Lower leg skin (tissue), 4 donors: ENCODE data around the gene KANK4. TPM values are rescaled to one million over a fixed set of nuclear protein-coding genes. Genes with fewer than 3 reads are reported as not detected.

Experiments used
- DNase-seq, 2 donors: peaks; one replicate each; pipeline ENCODE4 v3.0.0-alpha.2; 2019; ENCODE audit warnings: low spot score in 2 of 2
- H3K4me3 ChIP-seq: fragments of 200-600 bp; sonication (generic); 2 replicates; pipeline ENCODE4 v1.5.1; 2017; ENCODE audit warnings: mild to moderate bottlenecking, low read depth; ENCODE audit not compliant: poor library complexity, severe bottlenecking
- CTCF ChIP-seq, 3 donors: fragments of 450-650 bp; IDR thresholded peaks; one replicate each; pipeline ENCODE4 v1.5.1; 2016; ENCODE audit warnings: antibody characterized with exemption in 3 of 3, mild to moderate bottlenecking in 3 of 3, moderate library complexity in 2 of 3
- POLR2A ChIP-seq, 2 donors: fragments of 450-650 bp; IDR thresholded peaks; one replicate each; pipeline ENCODE4 v1.6.1; 2016 to 2017; ENCODE audit warnings: antibody characterized with exemption in 2 of 2, mild to moderate bottlenecking in 1 of 2, moderate library complexity in 1 of 2
- WGBS, 2 donors: methylation state at CpG; one replicate each; pipeline ENCODE4 v1.1.5; 2018; 5-methylcytosine and 5-hydroxymethylcytosine counted together
- intact Hi-C: fragments of 100-400 bp; cut with DNase I; formaldehyde crosslinking; loops from one replicate; pipeline ENCODE4 v1.15.0; 2023; ENCODE audit warnings: low total_unique reads
- total RNA-seq, 4 donors: library from RNA; depleted of rRNA; stranded (reverse); fragments of >200 nt; gene quantifications; one replicate each; pipeline ENCODE4 v1.1.0, GENCODE V29; 2016

Gene KANK4
- total RNA-seq, 4 donors from 2014 or later, result 0.21 to 1.5 (median 0.72) TPM

- intact Hi-C loops, result no loop called here
- no peak for DNase-seq
Measured at GRCh38 chr1:62218604-62219003, 100.6 kb downstream of the KANK4 start.

GRCh38 chr1:62213075-62213914 is 105.9 kb downstream of the KANK4 start:
- intact Hi-C loops, result no loop called here

More at GRCh38 chr1:62218604-62219003, 100.6 kb downstream of the KANK4 start:
- no peak overlapping the region for H3K4me3 ChIP-seq
- TF ChIP-seq POLR2A (IDR thresholded peaks at IDR 0.05), result no peak
- TF ChIP-seq CTCF (IDR thresholded peaks at IDR 0.05), result no peak
- 66 to 84% methylated on average over 2 of the region's 2 CpGs for WGBS, 2 donors

GRCh38 chr1:62212411-62212810 is 106.8 kb downstream of the KANK4 start:
- intact Hi-C loops, result no loop called here
- TF ChIP-seq POLR2A (IDR thresholded peaks at IDR 0.05) (no peak), CTCF (IDR thresholded peaks at IDR 0.05) (no peak)
- 91 to 94% methylated on average over 6 of the region's 6 CpGs for WGBS, 2 donors
- DNase-seq, result no peak
- H3K4me3 ChIP-seq, result no peak overlapping the region

More at GRCh38 chr1:62213075-62213914, 105.9 kb downstream of the KANK4 start:
- DNase-seq, result no peak
- H3K4me3 ChIP-seq, result no peak overlapping the region
- TF ChIP-seq CTCF (IDR thresholded peaks at IDR 0.05) (no peak), POLR2A (IDR thresholded peaks at IDR 0.05) (no peak)
- WGBS, 2 donors, result 84 to 86% methylated on average over 6 of the region's 6 CpGs

- intact Hi-C loops, result no loop called here
- no peak for TF ChIP-seq CTCF (IDR thresholded peaks at IDR 0.05)
- TF ChIP-seq POLR2A (IDR thresholded peaks at IDR 0.05), result no peak
- WGBS, 2 donors, result 94 to 97% methylated on average over 1 of the region's 1 CpG
- no peak overlapping the region for H3K4me3 ChIP-seq
- no peak for DNase-seq
Measured at GRCh38 chr1:62210960-62211359, 108.3 kb downstream of the KANK4 start.

- no peak for TF ChIP-seq CTCF (IDR thresholded peaks at IDR 0.05)
- TF ChIP-seq POLR2A (IDR thresholded peaks at IDR 0.05), result no peak
- DNase-seq, result no peak
- WGBS, 2 donors, result 75 to 91% methylated on average over 1 of the region's 1 CpG
- no peak overlapping the region for H3K4me3 ChIP-seq
- intact Hi-C loops, result no loop called here
Measured at GRCh38 chr1:62209931-62210595, 109.2 kb downstream of the KANK4 start.
